Measurements from ENCODE around the gene PGAM1.

GRCh38 chr10:97407952-97408248 is 18.1 kb upstream of the PGAM1 start:
- TF ChIP-seq CTCF (IDR thresholded peaks at IDR 0.05) (no peak), POLR2A (IDR thresholded peaks at IDR 0.05) (no peak)
